HepG2 (cell line): ENCODE measurements around the gene PXDC1. TPM values are rescaled to one million over a fixed set of nuclear protein-coding genes. Genes with fewer than 3 reads are reported as not detected.

Source experiments
- BHLHE40 ChIP-seq: IDR thresholded peaks from 2 replicates; pipeline ENCODE4 v1.6.1; 2011; ENCODE audit warnings: low read length, improper control_type of control experiment
- CCAR2 ChIP-seq: fragments of 200-400 bp; formaldehyde crosslinking; optimal IDR thresholded peaks from 2 replicates; pipeline ENCODE3; 2018; ENCODE audit warnings: low read depth, mild to moderate bottlenecking, low read length, moderate library complexity
- HIC2 ChIP-seq: sonication (generic); formaldehyde crosslinking; IDR thresholded peaks from 2 replicates; pipeline ENCODE4 v1.9.0; 2022; ENCODE audit warnings: low read depth, missing genetic modification reagents
- IRF2 ChIP-seq: IDR thresholded peaks from 2 replicates; pipeline ENCODE4 v1.6.1; 2018; ENCODE audit warnings: missing genetic modification reagents, missing compliant biosample characterization
- MNT ChIP-seq: fragments of 450-650 bp; IDR thresholded peaks from 2 replicates; pipeline ENCODE4 v1.6.1; 2016
- MZF1 ChIP-seq: sonication (generic); formaldehyde crosslinking; IDR thresholded peaks from 2 replicates; pipeline ENCODE4 v1.8.1; 2023; ENCODE audit warnings: mild to moderate bottlenecking, missing genetic modification reagents, borderline replicate concordance
- PLSCR1 ChIP-seq: sonication (generic); formaldehyde crosslinking; IDR thresholded peaks from 2 replicates; pipeline ENCODE4 v1.5.0; 2020; ENCODE audit warnings: missing genetic modification reagents, mild to moderate bottlenecking, borderline replicate concordance
- POGZ ChIP-seq: sonication (generic); formaldehyde crosslinking; IDR thresholded peaks from 2 replicates; pipeline ENCODE4 v1.4.0; 2020; ENCODE audit warnings: mild to moderate bottlenecking, missing genetic modification reagents
- SIN3A ChIP-seq: IDR thresholded peaks from 2 replicates; pipeline ENCODE4 v1.6.1; 2011; ENCODE audit warnings: low read depth, mild to moderate bottlenecking, control low read depth, low read length, borderline replicate concordance
- SUZ12 ChIP-seq: fragments of 150-350 bp; IDR thresholded peaks from 2 replicates; pipeline ENCODE4 v1.6.1; 2014; ENCODE audit warnings: low read depth, low read length
- ZBTB44 ChIP-seq: sonication (generic); formaldehyde crosslinking; IDR thresholded peaks from 2 replicates; pipeline ENCODE4 v1.4.0; 2020; ENCODE audit warnings: missing genetic modification reagents
- ZFP36 ChIP-seq: fragments of 150-350 bp; IDR thresholded peaks from 2 replicates; pipeline ENCODE4 v1.6.1; 2018; ENCODE audit warnings: borderline replicate concordance, low read length, low read depth; ENCODE audit not compliant: partially characterized antibody
- ZIK1 ChIP-seq: sonication (generic); formaldehyde crosslinking; IDR thresholded peaks from 2 replicates; pipeline ENCODE4 v1.5.0; 2020; ENCODE audit warnings: mild to moderate bottlenecking, low read depth, missing genetic modification reagents, borderline replicate concordance
- ZNF180 ChIP-seq: sonication (generic); formaldehyde crosslinking; IDR thresholded peaks from 2 replicates; pipeline ENCODE4 v1.4.0; 2020; ENCODE audit warnings: low read depth, missing genetic modification reagents, borderline replicate concordance
- ZNF275 ChIP-seq: sonication (generic); formaldehyde crosslinking; IDR thresholded peaks from 2 replicates; pipeline ENCODE4 v1.8.0; 2022; ENCODE audit warnings: missing genetic modification reagents, mild to moderate bottlenecking, inconsistent platforms, borderline replicate concordance
- ZNF367 ChIP-seq: sonication (generic); formaldehyde crosslinking; IDR thresholded peaks from 2 replicates; pipeline ENCODE4 v1.4.0; 2020; ENCODE audit warnings: missing genetic modification reagents, borderline replicate concordance
- ZNF616 ChIP-seq: sonication (generic); formaldehyde crosslinking; IDR thresholded peaks from 2 replicates; pipeline ENCODE4 v1.5.0; 2020; ENCODE audit warnings: low read depth, mild to moderate bottlenecking, missing genetic modification reagents
- ZNF879 ChIP-seq: sonication (generic); formaldehyde crosslinking; IDR thresholded peaks from 2 replicates; pipeline ENCODE4 v1.8.1; 2023; ENCODE audit warnings: missing genetic modification reagents
- ZUFSP ChIP-seq: sonication (generic); formaldehyde crosslinking; IDR thresholded peaks from 2 replicates; pipeline ENCODE4 v1.9.0; 2021; ENCODE audit warnings: missing genetic modification reagents, mild to moderate bottlenecking, borderline replicate concordance
- polyA plus RNA-seq, 8 experiments: library from polyadenylated mRNA; depleted of rRNA in 3 of 8; stranded (reverse) in 7 of 8; unstranded in 1 of 8; fragments of >200 nt; fragmentation: Illumina TruSeq in 4 of 8; extraction: Trizol in 4 of 8; gene quantifications; 2 replicates each; pipeline versions ENCODE4 v1.2.1 to v1.2.3, GENCODE V29; 2011 to 2016; ENCODE audit warnings: low read depth in 4 of 8, missing spikeins in 1 of 8, mixed read lengths in 1 of 8; ENCODE audit not compliant: insufficient read depth in 1 of 8
- total RNA-seq, 5 experiments: library from RNA; depleted of rRNA; stranded (reverse); fragments of >200 nt; fragmentation: Illumina TruSeq; extraction: Trizol; gene quantifications; 2 replicates each; pipeline ENCODE4 v1.2.3, GENCODE V29; 2016; ENCODE audit warnings: low read depth in 1 of 5

Gene PXDC1
- total and polyA plus RNA-seq, 2 of the 13 experiments (the other 11 are each of a cell fraction or from before 2014, with no cell fraction given): 32.4 to 34.7 TPM

GRCh38 chr6:3739311-3739897 is 12.1 kb downstream of the PXDC1 start (continued):
- TF ChIP-seq BHLHE40 (no peak), ZNF879 (no peak), ZBTB44 (no peak), PLSCR1 (CRISPR knock-in tag) (no peak), MZF1 (no peak), SUZ12 (no peak), ZIK1 (CRISPR knock-in tag) (no peak), IRF2 (CRISPR knock-in tag) (no peak), ZNF367 (CRISPR knock-in tag) (no peak), ZUFSP (CRISPR knock-in tag) (no peak), ZNF616 (CRISPR knock-in tag) (no peak), POGZ (CRISPR knock-in tag) (0 out of 2 replicates have a peak, but pooled peaks have one; percentile 26), CCAR2 (no peak), HIC2 (CRISPR knock-in tag) (peak; percentile 38; the same call in 1 of the 2 replicates), ZNF180 (CRISPR knock-in tag) (no peak), ZFP36 (no peak), SIN3A (no peak), MNT (no peak), ZNF275 (no peak)
